Measurements from ENCODE around the gene CYLD. TPM values are rescaled to one million over a fixed set of nuclear protein-coding genes. Genes with fewer than 3 reads are reported as not detected.

CYLD gene
- total and polyA plus RNA-seq, 2 donors (not counting 3 experiments of a cell fraction or from before 2014, with no cell fraction given), result 7.4 to 21.5 TPM

DNA sequence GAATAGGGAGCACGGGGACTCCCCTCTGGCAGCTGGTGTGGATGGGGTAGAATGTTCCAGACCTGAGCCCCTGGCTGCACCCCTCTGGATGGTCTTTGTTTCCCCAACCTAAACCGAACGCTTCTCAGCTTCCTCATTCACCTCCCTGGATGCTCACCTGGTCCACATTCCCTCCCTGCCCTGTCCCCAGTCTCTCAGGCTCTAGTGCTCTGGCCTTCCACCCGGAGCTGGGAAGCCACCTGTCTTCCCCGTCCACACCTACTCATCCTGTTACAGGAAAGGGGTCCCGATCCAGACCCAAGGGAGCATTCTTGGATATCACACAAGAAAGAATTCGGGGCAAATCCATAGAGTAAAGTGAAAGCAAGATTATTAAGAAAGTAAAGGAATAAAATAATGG lies 73.5 kb downstream of the CYLD start:
- H2AFZ ChIP-seq (ENCODE audit: low read depth, low read length), result no peak overlapping the region
- no peak overlapping the region for H3K4me2 ChIP-seq (ENCODE audit: insufficient read depth, low read length)
- H3K9ac ChIP-seq (replicated peaks; ENCODE audit: extremely low read depth, insufficient read depth, low read length), result no peak overlapping the region
- H3K4me1 ChIP-seq (ENCODE audit: control insufficient read depth, extremely low read depth, insufficient read depth, low read length), result no peaks in the 10 kb centered on the region
- FAIRE-seq, result no peak
- dilution Hi-C loops (cut with MboI; ENCODE audit: extremely low pct_ligation_motif_present, low sequenced_read_pairs) (no loop called here), intact Hi-C loops (cut with micrococcal nuclease) (no loop called here)
- H3K27me3 ChIP-seq (ENCODE audit: control insufficient read depth in 2 of 2, insufficient read depth in 2 of 2, low read length in 2 of 2), result no peaks in the 10 kb centered on the region
- no peak overlapping the region for H3K4me3 ChIP-seq (replicated peaks in 1 of 3; ENCODE audit: insufficient read depth in 1 of 3, low read depth in 1 of 3, low read length in 3 of 3)
- no peaks in the 10 kb centered on the region for H4K20me1 ChIP-seq (replicated peaks; ENCODE audit: control insufficient read depth, extremely low read depth, insufficient read depth, low read length)
- no peak overlapping the region for H3K27ac ChIP-seq (ENCODE audit: insufficient read depth, low read depth, low read length)
- CTCF ChIA-PET, result interaction anchor here (1.8 kb wide), 1 partner anchor 9 kb away, joined by 22 read pairs; no protein-coding TSS in a partner anchor
- POLR2A ChIA-PET, result no interaction called here
- BruUV-seq (replicated peaks), result no TSS peak
- no peaks in the 10 kb centered on the region for H3K9me1 ChIP-seq (replicated peaks; ENCODE audit: control insufficient read depth, extremely low read depth, insufficient read depth, low read length)
- H3K9me3 ChIP-seq (replicated peaks; ENCODE audit: control insufficient read depth, insufficient read depth, low read length), result no peaks in the 10 kb centered on the region
- no peaks in the 10 kb centered on the region for H3K79me2 ChIP-seq (ENCODE audit: control insufficient read depth, insufficient read depth, low read length)
- no peaks in the 10 kb centered on the region for H3K36me3 ChIP-seq (ENCODE audit: control insufficient read depth in 2 of 2, extremely low read depth in 1 of 2, insufficient read depth in 2 of 2, low read length in 2 of 2)
- no peak for DNase-seq (ENCODE audit: low read depth, low spot score)
- TF ChIP-seq, protein P1, sequence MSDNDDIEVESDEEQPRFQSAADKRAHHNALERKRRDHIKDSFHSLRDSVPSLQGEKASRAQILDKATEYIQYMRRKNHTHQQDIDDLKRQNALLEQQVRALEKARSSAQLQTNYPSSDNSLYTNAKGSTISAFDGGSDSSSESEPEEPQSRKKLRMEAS (IDR thresholded peaks at IDR 0.05; ENCODE audit: insufficient read depth, insufficient read length), result no peak
- no peak for TF ChIP-seq POLR2A (IDR thresholded peaks at IDR 0.05; ENCODE audit: low read depth, low read length)
- TF ChIP-seq, protein P2, sequence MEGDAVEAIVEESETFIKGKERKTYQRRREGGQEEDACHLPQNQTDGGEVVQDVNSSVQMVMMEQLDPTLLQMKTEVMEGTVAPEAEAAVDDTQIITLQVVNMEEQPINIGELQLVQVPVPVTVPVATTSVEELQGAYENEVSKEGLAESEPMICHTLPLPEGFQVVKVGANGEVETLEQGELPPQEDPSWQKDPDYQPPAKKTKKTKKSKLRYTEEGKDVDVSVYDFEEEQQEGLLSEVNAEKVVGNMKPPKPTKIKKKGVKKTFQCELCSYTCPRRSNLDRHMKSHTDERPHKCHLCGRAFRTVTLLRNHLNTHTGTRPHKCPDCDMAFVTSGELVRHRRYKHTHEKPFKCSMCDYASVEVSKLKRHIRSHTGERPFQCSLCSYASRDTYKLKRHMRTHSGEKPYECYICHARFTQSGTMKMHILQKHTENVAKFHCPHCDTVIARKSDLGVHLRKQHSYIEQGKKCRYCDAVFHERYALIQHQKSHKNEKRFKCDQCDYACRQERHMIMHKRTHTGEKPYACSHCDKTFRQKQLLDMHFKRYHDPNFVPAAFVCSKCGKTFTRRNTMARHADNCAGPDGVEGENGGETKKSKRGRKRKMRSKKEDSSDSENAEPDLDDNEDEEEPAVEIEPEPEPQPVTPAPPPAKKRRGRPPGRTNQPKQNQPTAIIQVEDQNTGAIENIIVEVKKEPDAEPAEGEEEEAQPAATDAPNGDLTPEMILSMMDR (IDR thresholded peaks at IDR 0.05; ENCODE audit: extremely low read depth in 1 of 2, insufficient read depth in 1 of 2, low read depth in 1 of 2, low read length in 2 of 2), result no peak
- no peak for TF ChIP-seq FOS (IDR thresholded peaks at IDR 0.05; ENCODE audit: borderline replicate concordance, insufficient read depth, low read length)
- no peak for TF ChIP-seq EZH2 (IDR thresholded peaks at IDR 0.05; ENCODE audit: borderline replicate concordance, low read depth, low read length, severe bottlenecking)
- no peak for TF ChIP-seq GATA2 (IDR thresholded peaks at IDR 0.05; ENCODE audit: insufficient read depth, insufficient read length, low read depth, low read length)
- TF ChIP-seq JUN (IDR thresholded peaks at IDR 0.05; ENCODE audit: borderline replicate concordance, insufficient read depth, insufficient read length, low read depth), result no peak
- no peak for TF ChIP-seq POLR2AphosphoS5 (IDR thresholded peaks at IDR 0.05; ENCODE audit: insufficient read depth, low read depth, low read length)
- no peak for TF ChIP-seq MYC (IDR thresholded peaks at IDR 0.05; ENCODE audit: low read depth, low read length)

Data from endothelial cell of umbilical vein (primary cell).